D341Med (cell line): ENCODE measurements around the gene ADAMTS20.

Source experiments
- DNase-seq: peaks from one replicate; pipeline ENCODE4 v3.0.0; 2012; ENCODE audit warnings: low spot score

Gene ADAMTS20

DNA sequence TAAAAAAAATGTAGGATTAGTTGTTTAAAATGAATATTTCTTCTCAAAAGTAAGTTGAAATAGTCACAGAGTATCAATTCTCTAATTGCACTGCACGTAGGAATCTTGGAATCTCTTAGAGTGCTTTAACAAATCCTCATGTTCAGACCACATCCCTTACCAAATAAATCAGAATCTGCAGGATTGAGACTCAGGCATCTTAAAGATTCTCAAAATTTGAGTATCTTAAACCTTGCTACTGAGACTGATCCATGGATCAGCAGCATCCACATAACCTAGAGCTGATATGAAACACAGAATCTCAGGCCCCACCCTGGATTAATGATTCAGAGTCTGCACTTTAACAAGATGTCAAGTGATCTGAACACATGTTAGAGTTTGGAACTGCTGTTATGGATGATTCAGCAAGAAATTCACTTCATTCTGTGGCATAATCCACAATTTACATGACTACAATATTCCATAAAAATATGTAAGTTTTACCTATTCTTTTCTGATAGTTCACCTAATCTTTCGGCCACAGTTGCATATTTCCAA lies 58.7 kb downstream of the ADAMTS20 start:
- DNase-seq, result no peak

GRCh38 chr12:43482311-43483085 lies 69.5 kb downstream of the ADAMTS20 start:
- DNase-seq, result no peak

GRCh38 chr12:43480591-43480990 lies 71.4 kb downstream of the ADAMTS20 start:
- DNase-seq, result no peak

DNA sequence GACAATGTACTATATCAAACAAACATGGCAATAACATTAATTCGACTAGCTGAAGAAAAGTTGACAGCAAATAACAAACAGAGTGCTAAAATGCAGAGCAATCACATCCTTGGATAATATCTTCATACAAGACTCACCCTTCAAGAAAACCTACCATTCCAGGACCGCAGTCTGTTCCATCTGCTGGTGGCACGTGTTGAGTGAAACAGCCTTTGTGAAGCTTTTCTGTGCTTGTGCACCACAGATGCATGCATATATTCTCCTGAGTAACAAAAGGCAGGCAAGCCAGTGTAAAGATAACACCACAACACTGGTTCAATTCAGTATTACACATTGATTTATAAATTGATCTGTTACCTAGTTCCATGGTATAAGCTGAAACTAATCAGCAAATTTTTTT lies 89.3 kb downstream of the ADAMTS20 start:
- no peak for DNase-seq

GRCh38 chr12:43462080-43462479 lies 89.9 kb downstream of the ADAMTS20 start:
- DNase-seq, result no peak

GRCh38 chr12:43459285-43459684 lies 92.7 kb downstream of the ADAMTS20 start:
- DNase-seq, result no peak

DNA sequence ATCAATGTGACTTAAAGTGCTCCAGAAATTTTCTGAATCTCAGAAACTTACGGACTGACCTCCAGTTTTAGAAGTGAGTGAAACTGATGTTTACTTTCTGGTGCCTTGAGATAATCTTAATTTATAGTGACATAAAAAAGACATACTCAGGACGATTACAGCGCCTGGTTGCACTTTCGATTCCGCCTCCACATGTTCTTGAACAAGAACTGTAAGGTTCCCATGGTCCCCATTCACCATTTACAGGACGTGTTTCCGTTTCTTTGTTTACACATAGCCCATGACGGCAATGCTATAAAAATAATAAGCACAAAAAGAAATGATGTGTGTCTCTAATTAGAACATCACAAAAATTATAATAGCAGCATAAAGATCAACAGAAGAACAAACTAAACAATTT lies 98.2 kb downstream of the ADAMTS20 start:
- no peak for DNase-seq

DNA sequence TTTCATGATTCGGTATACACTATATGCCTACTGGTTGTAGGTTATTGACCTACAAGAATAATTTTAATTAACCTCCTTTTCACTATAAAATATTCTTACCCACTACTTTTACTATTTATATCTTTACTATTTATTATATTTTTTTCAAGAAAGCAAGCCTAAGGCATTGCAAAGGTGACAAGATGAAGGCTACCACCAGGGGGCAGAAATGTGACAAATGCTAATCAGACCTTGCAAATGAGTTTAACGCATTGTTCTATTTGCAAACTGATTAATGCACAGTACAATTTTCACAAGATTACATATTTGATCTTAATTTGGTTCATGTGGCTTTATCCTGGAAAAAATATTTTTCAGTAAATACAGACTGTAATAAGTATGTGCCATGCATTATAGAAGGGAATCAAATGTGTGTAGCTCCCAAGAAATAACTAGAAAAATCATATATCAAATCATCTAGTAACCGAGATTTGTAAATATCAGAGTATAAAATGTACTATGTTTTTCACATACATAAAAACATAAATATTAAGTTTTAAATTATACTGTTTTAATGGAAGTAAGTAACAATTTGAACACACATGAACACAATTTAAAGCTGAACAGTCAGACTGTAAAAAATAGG lies 107.0 kb downstream of the ADAMTS20 start:
- peak; percentile 40 for DNase-seq

DNA sequence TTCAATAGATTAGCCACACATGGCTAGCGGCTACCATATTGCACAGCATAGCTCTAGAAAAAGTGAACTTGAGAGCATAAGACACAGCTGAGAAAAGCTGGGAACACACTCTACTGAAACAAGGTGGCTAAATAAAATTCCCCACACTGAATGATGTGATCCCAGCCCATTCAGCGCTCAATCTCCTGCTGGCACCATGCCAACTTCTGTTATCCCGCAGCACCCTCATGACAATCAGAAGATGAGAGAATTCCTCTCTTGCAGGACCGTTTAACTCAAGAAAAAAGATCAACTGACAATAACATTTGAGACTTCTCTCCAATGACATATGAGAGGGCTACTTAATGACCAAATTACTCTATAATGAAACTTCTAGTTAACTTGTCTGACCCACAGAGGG lies 115.4 kb downstream of the ADAMTS20 start:
- no peak for DNase-seq

- no peak for DNase-seq
These were observed 117.4 kb downstream of the ADAMTS20 start for GRCh38 chr12:43434614-43435013.

DNA sequence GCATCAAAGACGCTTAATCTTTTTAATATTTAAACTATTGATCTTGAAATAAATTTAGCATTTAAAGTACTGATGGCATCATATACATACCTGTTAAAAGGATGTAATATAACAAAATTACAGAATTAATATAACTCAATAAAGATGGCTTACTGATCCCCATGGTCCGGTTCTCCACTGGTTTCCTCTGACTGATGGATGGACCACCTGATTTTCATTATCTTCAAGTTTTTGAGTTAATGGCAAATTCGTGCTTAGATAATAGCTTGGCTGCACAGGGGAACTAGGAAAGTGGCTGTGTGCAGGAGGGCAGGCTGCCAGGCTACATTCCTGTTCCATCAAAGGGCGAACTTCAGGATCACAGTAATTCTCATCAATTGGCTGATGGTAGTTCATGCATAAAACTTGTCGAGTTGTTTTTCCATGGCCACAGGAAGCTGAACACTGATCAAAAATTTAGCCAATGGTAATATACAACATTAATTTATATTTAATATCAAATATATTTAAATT lies 123.9 kb downstream of the ADAMTS20 start:
- no peak for DNase-seq

DNA sequence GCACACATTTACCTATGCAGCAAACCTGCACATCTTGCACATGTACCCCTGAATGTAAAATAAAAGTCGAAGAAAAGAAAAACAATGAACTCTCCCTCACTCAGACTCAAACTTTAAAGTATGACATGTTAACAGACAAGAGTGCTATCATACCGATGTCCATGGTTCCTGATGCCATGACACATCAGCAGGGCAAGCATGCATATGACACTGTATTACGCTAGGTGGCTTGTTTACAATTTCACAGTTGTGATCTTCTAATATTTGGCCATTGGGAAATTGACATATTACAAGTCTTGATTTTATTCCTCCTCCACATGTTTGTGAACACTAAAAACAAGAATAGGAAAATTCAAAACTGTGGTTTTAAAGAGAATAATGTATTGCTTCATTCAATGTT lies 126.6 kb downstream of the ADAMTS20 start:
- no peak for DNase-seq

GRCh38 chr12:43416981-43417380 lies 135.0 kb downstream of the ADAMTS20 start:
- DNase-seq, result no peak

GRCh38 chr12:43407816-43408645 lies 144.0 kb downstream of the ADAMTS20 start:
- no peak for DNase-seq

GRCh38 chr12:43406801-43407200 lies 145.2 kb downstream of the ADAMTS20 start:
- DNase-seq, result no peak

- no peak for DNase-seq
These were observed 149.6 kb downstream of the ADAMTS20 start for GRCh38 chr12:43402436-43402835.

- no peak for DNase-seq
These were observed 150.9 kb downstream of the ADAMTS20 start for GRCh38 chr12:43401096-43401495.

GRCh38 chr12:43396671-43397070 lies 155.3 kb downstream of the ADAMTS20 start:
- no peak for DNase-seq

- DNase-seq, result no peak
These were observed 159.9 kb downstream of the ADAMTS20 start for GRCh38 chr12:43392116-43392515.

DNA sequence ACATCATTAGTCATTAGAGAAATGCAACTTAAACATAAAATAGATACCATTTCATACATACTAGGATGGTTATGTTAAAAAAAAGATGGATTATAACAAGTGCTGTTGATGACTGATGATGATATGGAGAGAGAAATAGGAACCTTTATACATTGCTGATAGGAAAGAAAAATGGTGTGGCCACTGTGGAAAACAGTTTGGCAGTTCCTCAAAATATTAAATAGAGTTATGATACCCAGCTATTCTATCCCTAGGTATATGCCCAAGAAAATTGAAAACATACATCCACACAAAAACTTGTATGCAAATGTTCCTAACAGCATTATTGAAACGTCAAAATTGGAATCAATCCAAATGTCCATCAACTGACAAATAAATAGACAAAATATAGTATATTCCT lies 170.1 kb downstream of the ADAMTS20 start:
- DNase-seq, result no peak

DNA sequence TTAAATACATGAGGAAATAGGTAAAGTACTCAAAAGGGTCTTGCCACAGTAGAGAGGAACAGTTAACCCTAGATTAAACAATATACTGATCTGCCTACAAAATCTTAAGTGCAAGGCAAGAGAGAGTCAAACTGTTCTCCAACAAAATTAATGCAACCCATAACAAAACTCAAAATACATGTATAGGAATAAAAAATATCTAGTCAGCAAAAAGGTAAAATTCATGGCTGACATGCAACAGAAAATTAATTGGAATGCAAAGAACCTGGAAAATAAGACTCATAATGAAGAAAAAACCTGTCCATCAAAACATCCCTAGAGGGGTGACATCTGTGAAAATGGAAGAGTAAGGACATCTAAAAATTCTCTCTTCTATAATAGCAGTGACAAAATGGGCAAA lies 173.6 kb downstream of the ADAMTS20 start:
- no peak for DNase-seq

- no peak for DNase-seq
These were observed 181.7 kb downstream of the ADAMTS20 start for GRCh38 chr12:43370263-43370662.
